GM23248 (cell line): ENCODE results near the gene PFN3. TPM values are rescaled to one million over a fixed set of nuclear protein-coding genes. Genes with fewer than 3 reads are reported as not detected.

Experiments used
- DNase-seq: peaks from one replicate; pipeline ENCODE4 v3.0.0-alpha.2; 2015
- H2AFZ ChIP-seq: fragments of 200-600 bp; sonication (generic); 2 replicates; pipeline ENCODE4 v1.6.1; 2016; ENCODE audit warnings: antibody characterized with exemption
- H3F3A ChIP-seq: fragments of 200-600 bp; sonication (generic); 2 replicates; pipeline ENCODE4 v1.6.1; 2016; ENCODE audit warnings: mild to moderate bottlenecking, antibody characterized with exemption, mixed run types; ENCODE audit not compliant: insufficient read depth
- H3K27ac ChIP-seq: fragments of 200-600 bp; sonication (generic); 2 replicates; pipeline ENCODE4 v1.5.1; 2016; ENCODE audit warnings: mild to moderate bottlenecking
- H3K27me3 ChIP-seq: fragments of 200-600 bp; sonication (generic); replicated peaks from 2 replicates; pipeline ENCODE4 v1.6.1; 2016; ENCODE audit warnings: mild to moderate bottlenecking; ENCODE audit not compliant: insufficient read depth
- H3K36me3 ChIP-seq: fragments of 200-600 bp; sonication (generic); 2 replicates; pipeline ENCODE4 v1.6.1; 2016; ENCODE audit warnings: low read depth, mild to moderate bottlenecking
- H3K4me1 ChIP-seq: fragments of 200-600 bp; sonication (generic); 2 replicates; pipeline ENCODE4 v1.6.1; 2016; ENCODE audit warnings: mild to moderate bottlenecking; ENCODE audit not compliant: insufficient read depth
- H3K4me2 ChIP-seq: fragments of 200-600 bp; sonication (generic); one replicate; pipeline ENCODE4 v1.6.1; 2016; ENCODE audit warnings: mild to moderate bottlenecking; ENCODE audit not compliant: unreplicated experiment
- H3K4me3 ChIP-seq: fragments of 200-600 bp; sonication (generic); 2 replicates; pipeline ENCODE4 v1.5.1; 2016; ENCODE audit warnings: mild to moderate bottlenecking
- H3K79me2 ChIP-seq: fragments of 200-600 bp; sonication (generic); 2 replicates; pipeline ENCODE4 v1.6.1; 2016; ENCODE audit warnings: mild to moderate bottlenecking; ENCODE audit not compliant: insufficient read depth
- H3K9ac ChIP-seq: fragments of 200-600 bp; sonication (generic); 2 replicates; pipeline ENCODE4 v1.6.1; 2016; ENCODE audit warnings: mild to moderate bottlenecking
- H3K9me2 ChIP-seq: fragments of 200-600 bp; sonication (generic); 2 replicates; pipeline ENCODE4 v1.6.1; 2016; ENCODE audit warnings: mixed run types, mild to moderate bottlenecking, moderate library complexity; ENCODE audit not compliant: insufficient read depth
- H3K9me3 ChIP-seq: fragments of 200-600 bp; sonication (generic); one replicate; pipeline ENCODE4 v1.6.1; 2017; ENCODE audit warnings: low read depth
- H4K20me1 ChIP-seq: fragments of 200-600 bp; sonication (generic); 2 replicates; pipeline ENCODE4 v1.6.0; 2016; ENCODE audit not compliant: insufficient read depth
- EZH2 ChIP-seq: fragments of 200-600 bp; sonication (generic); IDR thresholded peaks from 2 replicates; pipeline ENCODE4 v1.6.1; 2018; ENCODE audit warnings: antibody characterized with exemption, mild to moderate bottlenecking; ENCODE audit not compliant: insufficient read depth, poor library complexity, severe bottlenecking
- EZH2phosphoT487 ChIP-seq: fragments of 200-600 bp; sonication (generic); IDR thresholded peaks from 2 replicates; pipeline ENCODE4 v1.6.1; 2018; ENCODE audit warnings: antibody characterized with exemption, moderate library complexity, mild to moderate bottlenecking, low read depth; ENCODE audit not compliant: insufficient read depth
- WGBS, 2 experiments: methylation state at CpG; one replicate each; pipeline ENCODE4 v1.1.6; 2015 to 2017; ENCODE audit warnings: low lambda C conversion rate in 2 of 2, low coverage in 1 of 2; ENCODE audit errors: missing lambda C conversion rate in 2 of 2; 5-methylcytosine and 5-hydroxymethylcytosine counted together
- in situ Hi-C: fragments of 300-500 bp; cut with MboI; formaldehyde crosslinking; loops from 2 replicates; pipeline ENCODE4 v1.15.0; 2020
- polyA plus RNA-seq: library from polyadenylated mRNA; unstranded; fragments of >200 nt; fragmentation: Nextera tagmentation; extraction: Ambion mirVana; gene quantifications from 2 replicates; pipeline ENCODE4 v1.2.1, GENCODE V29; 2016
- total RNA-seq: library from RNA; depleted of rRNA; stranded (reverse); fragments of >200 nt; shearing (Covaris generic); gene quantifications from 2 replicates; pipeline ENCODE4 v1.2.3, GENCODE V29; 2014

Gene PFN3
- total and polyA plus RNA-seq, 2 experiments from 2014 or later = not detected

DNA sequence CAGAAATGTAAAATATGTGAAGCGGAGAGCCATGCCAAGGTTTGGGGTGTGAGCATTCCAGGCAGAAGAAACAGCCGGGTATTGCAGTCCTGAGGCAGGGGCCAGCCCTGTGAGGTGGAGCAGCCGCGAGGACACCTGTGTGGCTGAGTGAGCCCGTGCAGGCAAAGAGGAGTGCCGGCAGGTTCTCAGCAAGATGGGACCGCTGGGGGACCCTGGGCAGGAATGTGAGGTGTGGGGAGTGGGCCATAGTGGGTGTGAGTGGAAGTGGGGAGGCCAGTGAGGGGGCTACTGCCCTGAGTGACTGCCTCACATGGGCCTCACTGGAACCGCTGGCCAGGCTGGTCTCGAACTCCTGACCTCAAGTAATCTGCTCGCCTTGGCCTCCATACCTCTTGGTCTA, 38.0 kb upstream of the PFN3 start:
- DNase-seq = no peak

DNA sequence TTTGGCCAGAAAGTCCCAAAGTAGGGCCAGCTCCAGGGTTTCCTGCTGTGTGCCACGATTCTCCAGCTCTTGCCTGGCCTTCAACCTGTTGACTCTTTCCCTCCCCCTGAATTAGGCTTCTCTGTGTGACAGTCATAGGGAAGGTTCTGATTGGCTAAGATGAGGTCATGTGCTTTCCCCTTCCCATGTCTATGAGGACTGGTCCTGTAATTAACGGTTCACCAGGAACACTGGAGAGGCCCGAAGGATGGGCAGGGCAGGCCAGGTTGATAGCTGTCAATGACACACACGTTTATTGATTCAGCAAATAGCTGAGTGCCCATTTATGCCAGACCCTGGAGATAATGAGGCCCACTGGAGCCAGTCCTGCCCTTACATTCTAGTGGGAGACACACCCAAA, 37.2 kb upstream of the PFN3 start:
- no peak overlapping the region for H3K27ac ChIP-seq
- DNase-seq = no peak
- TF ChIP-seq EZH2 = no peak
- no peak for TF ChIP-seq EZH2phosphoT487
- H3K4me3 ChIP-seq = no peak overlapping the region
- H3K79me2 ChIP-seq = no peaks in the 10 kb centered on the region
- no peaks in the 10 kb centered on the region for H3K27me3 ChIP-seq
- no peaks in the 10 kb centered on the region for H3K9me3 ChIP-seq
- no peak overlapping the region for H2AFZ ChIP-seq
- no peaks in the 10 kb centered on the region; the same call in 1 of the 2 replicates for H3F3A ChIP-seq
- H4K20me1 ChIP-seq = no peaks in the 10 kb centered on the region
- H3K4me1 ChIP-seq = no peaks in the 10 kb centered on the region
- no peak overlapping the region for H3K9ac ChIP-seq
- no peak overlapping the region for H3K4me2 ChIP-seq
- 77 to 84% methylated on average over 4 of the region's 4 CpGs for WGBS, 2 experiments
- H3K36me3 ChIP-seq = no peaks in the 10 kb centered on the region; the same call in 1 of the 2 replicates
- H3K9me2 ChIP-seq = no peaks in the 10 kb centered on the region
- in situ Hi-C loops = no loop called here

More for the DNA sequence above, 38.0 kb upstream of the PFN3 start:
- in situ Hi-C loops = no loop called here
- no peaks in the 10 kb centered on the region for H3K27me3 ChIP-seq
- H4K20me1 ChIP-seq = no peaks in the 10 kb centered on the region
- no peaks in the 10 kb centered on the region for H3K4me1 ChIP-seq
- H3K4me2 ChIP-seq = no peak overlapping the region
- no peaks in the 10 kb centered on the region; the same call in 1 of the 2 replicates for H3F3A ChIP-seq
- H3K4me3 ChIP-seq = no peak overlapping the region
- H3K36me3 ChIP-seq = no peaks in the 10 kb centered on the region; the same call in 1 of the 2 replicates
- H3K9ac ChIP-seq = no peak overlapping the region
- H3K9me3 ChIP-seq = no peaks in the 10 kb centered on the region
- H3K27ac ChIP-seq = no peak overlapping the region
- no peak for TF ChIP-seq EZH2
- TF ChIP-seq EZH2phosphoT487 = no peak
- WGBS, 2 experiments = 95 to 96% methylated on average over 9 to 10 of the region's 10 CpGs
- no peak overlapping the region for H2AFZ ChIP-seq
- no peaks in the 10 kb centered on the region for H3K9me2 ChIP-seq
- no peaks in the 10 kb centered on the region for H3K79me2 ChIP-seq

DNA sequence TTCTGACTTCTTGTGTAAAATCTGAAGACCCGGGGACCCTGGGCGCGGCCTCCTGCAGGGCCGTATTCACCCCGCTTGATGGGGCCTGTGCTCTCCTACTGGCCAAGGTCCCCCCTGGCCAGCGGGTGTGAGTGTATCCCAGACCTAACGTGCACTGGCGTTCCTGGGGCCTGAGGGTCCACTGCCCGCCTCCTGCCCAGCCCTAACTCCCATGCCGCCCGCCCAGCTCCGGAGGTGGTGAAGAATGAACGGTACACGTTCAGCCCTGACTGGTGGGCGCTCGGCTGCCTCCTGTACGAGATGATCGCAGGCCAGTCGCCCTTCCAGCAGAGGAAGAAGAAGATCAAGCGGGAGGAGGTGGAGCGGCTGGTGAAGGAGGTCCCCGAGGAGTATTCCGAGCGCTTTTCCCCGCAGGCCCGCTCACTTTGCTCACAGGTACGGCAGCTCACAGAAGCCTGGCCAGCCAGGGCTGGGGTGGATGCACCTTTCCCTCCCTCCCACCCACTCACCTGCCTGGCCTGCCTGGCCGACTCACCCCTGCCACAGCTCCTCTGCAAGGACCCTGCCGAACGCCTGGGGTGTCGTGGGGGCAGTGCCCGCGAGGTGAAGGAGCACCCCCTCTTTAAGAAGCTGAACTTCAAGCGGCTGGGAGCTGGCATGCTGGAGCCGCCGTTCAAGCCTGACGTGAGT, 35.5 kb upstream of the PFN3 start:
- Histone ChIP-seq H3K79me2 (no peaks in the 10 kb centered on the region), H3K4me2 (no peak overlapping the region), H3K9me3 (no peaks in the 10 kb centered on the region), H2AFZ (no peak overlapping the region), H3K27ac (no peak overlapping the region), H3K4me1 (no peaks in the 10 kb centered on the region), H3F3A (no peaks in the 10 kb centered on the region; the same call in 1 of the 2 replicates), H3K4me3 (no peak overlapping the region), H3K27me3 (no peaks in the 10 kb centered on the region), H4K20me1 (no peaks in the 10 kb centered on the region), H3K9ac (no peak overlapping the region), H3K9me2 (no peaks in the 10 kb centered on the region), H3K36me3 (no peaks in the 10 kb centered on the region; the same call in 1 of the 2 replicates)
- 95% methylated on average over 31 to 37 of the region's 37 CpGs for WGBS, 2 experiments
- TF ChIP-seq EZH2phosphoT487 (no peak), EZH2 (no peak)
- DNase-seq = no peak
- in situ Hi-C loops = no loop called here

DNA sequence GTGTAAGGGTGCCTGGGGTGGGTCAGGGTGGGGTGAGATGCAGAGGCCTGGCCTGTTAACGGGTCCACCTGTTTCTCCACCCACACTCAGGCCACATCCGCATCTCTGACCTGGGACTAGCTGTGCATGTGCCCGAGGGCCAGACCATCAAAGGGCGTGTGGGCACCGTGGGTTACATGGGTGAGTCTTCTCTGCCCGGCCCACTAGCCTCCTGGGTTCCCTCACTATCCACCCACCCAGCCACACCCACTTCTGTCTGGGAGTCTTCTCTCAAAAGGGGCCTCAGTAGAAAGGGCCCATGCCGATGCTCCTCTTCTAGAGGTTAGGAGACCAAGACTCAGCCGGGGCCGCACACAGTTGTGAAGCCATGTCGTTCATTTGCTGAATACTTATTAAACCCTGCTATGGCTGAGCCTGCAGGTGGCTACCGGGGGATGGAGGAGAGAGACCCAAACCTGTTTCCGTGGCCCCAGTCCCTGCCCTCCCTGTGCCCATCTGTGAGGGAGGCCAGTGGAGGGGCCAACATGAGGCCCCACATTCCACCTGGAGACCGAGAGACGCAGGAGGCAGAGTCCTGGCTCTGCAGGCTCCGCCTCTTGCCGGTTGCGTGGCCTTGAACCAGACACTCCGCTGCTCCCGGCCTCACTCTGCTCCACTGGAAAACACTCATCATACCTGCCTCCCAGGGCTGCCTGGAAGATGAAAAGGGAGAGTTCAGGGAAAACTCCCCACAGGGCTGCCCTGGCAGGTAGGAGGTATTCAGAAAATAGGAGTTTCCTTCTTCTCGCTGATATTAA, 34.7 kb upstream of the PFN3 start:
- H3K36me3 ChIP-seq = no peaks in the 10 kb centered on the region; the same call in 1 of the 2 replicates
- in situ Hi-C loops = no loop called here

More for the DNA sequence above, 34.7 kb upstream of the PFN3 start:
- H3K4me2 ChIP-seq = no peak overlapping the region
- H3K27me3 ChIP-seq = no peaks in the 10 kb centered on the region
- H3K9me3 ChIP-seq = no peaks in the 10 kb centered on the region
- H4K20me1 ChIP-seq = no peaks in the 10 kb centered on the region
- H3K79me2 ChIP-seq = no peaks in the 10 kb centered on the region
- WGBS, 2 experiments = 94 to 96% methylated on average over 20 of the region's 20 CpGs
- no peaks in the 10 kb centered on the region for H3K4me1 ChIP-seq
- H3K9ac ChIP-seq = no peak overlapping the region
- H3F3A ChIP-seq = no peaks in the 10 kb centered on the region; the same call in 1 of the 2 replicates
- DNase-seq = no peak
- no peak overlapping the region for H3K27ac ChIP-seq
- H3K9me2 ChIP-seq = no peaks in the 10 kb centered on the region
- no peak overlapping the region for H2AFZ ChIP-seq
- H3K4me3 ChIP-seq = no peak overlapping the region
- TF ChIP-seq EZH2phosphoT487 (no peak), EZH2 (no peak)
